Fibroblast of skin of scalp (primary cell): ENCODE data around the gene EAF2.
A peak's percentile ranks its signal among the peaks of the same experiment; 100 is the strongest.

ENCODE experiments used
- DNase-seq: peaks from one replicate; pipeline ENCODE4 v3.0.0-alpha.2; 2013

EAF2 gene

GRCh38 chr3:121863801-121864200 is 28.8 kb downstream of the EAF2 start:
- no peak for DNase-seq

DNA sequence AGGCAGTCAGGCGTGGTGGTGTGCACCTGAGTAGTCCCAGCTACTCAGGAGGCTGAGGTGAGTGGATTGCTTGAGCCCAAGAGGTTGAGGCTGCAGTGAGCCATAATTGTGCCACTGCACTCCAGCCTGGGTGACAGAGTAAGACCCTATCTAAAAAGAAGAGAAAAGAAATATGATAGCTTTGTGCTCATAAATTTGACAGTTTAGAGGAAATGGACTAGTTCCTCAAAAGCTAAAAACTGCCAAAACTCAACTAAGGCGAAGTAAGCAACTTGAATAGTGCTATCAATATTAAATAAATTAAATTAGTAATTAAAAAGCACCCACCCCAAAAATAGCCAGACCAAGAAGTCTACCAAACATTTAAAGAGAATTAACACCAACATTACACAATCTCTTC is 34.7 kb downstream of the EAF2 start:
- no peak for DNase-seq

DNA sequence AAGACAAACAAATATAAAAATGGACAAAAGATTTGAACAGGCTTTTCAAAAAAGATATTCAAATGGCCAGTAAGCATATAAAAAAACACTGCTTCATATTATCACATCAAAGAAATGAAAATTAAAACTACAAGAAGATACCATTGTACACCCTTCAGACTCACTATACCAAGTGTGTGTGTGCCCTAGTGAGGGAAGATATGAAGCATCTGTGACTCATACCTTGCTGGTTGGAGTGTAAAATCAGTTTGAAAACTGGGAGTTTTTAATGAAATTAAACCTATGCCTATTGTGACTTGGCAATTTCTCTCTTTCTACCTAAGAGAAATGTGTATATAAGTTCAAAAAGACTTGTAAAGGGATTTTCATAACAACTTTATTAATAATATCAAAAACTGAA is 35.7 kb downstream of the EAF2 start:
- no peak for DNase-seq

GRCh38 chr3:121871430-121871829 is 36.4 kb downstream of the EAF2 start:
- DNase-seq = no peak

GRCh38 chr3:121878411-121878810 is 43.4 kb downstream of the EAF2 start:
- DNase-seq = no peak

GRCh38 chr3:121883507-121883906 is 48.5 kb downstream of the EAF2 start:
- peak; percentile 4 for DNase-seq

GRCh38 chr3:121885386-121885785 is 50.4 kb downstream of the EAF2 start:
- no peak for DNase-seq

GRCh38 chr3:121894301-121894990 is 59.4 kb downstream of the EAF2 start, which contains the start of gene SLC15A2:
Gene SLC15A2, plus strand, starts transcription at chr3:121894401. Its CDS starts 76 bp downstream, at chr3:121894477.
- no peak for DNase-seq

DNA sequence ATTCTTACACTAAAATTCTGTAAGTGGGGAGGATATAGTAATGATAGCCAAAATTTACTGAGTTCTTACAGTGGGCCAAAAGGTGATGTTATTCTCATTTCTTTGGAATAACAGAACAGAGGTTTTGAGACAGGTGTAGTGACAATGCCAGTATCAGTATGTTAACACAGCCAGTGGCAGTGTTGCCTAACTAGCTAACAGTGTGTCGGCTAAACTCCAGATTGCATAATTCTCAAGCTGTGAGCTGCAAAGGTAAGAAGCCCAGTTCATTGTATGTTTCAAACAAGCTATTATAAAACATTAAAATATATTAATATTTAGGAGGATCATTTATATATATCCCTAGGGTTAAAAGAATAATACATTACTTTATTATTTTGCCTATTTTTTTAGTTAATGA is 60.1 kb downstream of the EAF2 start:
- no peak for DNase-seq

DNA sequence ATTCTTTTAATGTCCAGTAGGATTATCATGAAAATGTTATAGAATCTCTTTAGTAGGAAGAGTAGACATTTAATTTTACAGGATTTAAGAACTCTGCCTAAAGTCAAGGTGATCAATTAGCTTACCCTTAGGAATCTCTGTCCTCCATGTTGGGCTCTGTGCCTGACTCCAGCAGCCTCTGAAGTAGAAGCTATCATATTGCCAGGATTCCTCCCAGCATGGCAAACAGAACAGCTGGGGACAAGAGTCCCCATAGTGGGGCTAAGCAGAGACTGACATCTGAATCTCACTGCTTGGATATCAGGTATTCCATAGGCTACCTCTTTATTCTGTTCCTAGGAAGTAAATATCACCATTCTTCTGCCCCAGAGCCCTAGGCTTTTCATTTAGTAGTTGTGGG is 60.7 kb downstream of the EAF2 start:
- no peak for DNase-seq

DNA sequence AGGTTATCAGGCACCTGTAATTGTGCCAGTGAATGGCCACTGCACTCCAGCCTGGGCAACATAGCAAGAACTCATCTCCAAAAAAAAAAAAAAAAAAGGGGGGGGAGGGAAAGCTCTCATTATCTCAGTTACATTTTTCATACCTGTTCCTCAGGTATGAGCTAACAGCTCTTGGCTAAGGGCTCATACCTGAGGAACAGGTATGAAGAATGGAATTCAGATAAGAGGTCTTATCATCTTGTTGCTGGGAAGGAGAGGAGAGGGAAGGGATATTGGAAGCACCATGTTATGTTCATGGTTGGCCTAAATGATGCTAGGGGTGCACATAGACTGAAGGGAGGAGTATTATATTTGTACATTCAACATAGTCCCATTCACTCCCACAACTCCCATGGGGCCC is 61.8 kb downstream of the EAF2 start:
- no peak for DNase-seq

DNA sequence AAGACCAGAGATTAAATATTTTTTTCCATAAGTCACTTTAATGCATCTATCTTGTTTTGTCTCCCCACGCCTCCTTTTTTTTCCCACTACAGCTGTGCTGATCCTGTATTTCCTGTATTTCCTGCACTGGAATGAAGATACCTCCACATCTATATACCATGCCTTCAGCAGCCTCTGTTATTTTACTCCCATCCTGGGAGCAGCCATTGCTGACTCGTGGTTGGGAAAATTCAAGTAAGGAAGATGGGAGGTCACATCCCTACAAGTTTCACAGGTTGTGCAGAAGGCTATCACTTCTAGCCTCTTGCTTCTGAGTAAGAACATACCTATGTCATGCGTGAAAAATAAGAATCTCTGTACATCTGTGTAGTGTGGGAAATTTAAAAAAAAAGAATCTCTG is 62.3 kb downstream of the EAF2 start:
- no peak for DNase-seq

- no peak for DNase-seq
These were observed 78.4 kb downstream of the EAF2 start for GRCh38 chr3:121913305-121913990.

- DNase-seq = peak; percentile 4
These were observed 79.3 kb downstream of the EAF2 start for GRCh38 chr3:121914081-121914998.

- DNase-seq = no peak
These were observed 81.2 kb downstream of the EAF2 start for GRCh38 chr3:121916189-121916588.

- DNase-seq = no peak
These were observed 83.9 kb downstream of the EAF2 start for GRCh38 chr3:121918779-121919483.

GRCh38 chr3:121924734-121925133 is 89.7 kb downstream of the EAF2 start:
- DNase-seq = no peak

DNA sequence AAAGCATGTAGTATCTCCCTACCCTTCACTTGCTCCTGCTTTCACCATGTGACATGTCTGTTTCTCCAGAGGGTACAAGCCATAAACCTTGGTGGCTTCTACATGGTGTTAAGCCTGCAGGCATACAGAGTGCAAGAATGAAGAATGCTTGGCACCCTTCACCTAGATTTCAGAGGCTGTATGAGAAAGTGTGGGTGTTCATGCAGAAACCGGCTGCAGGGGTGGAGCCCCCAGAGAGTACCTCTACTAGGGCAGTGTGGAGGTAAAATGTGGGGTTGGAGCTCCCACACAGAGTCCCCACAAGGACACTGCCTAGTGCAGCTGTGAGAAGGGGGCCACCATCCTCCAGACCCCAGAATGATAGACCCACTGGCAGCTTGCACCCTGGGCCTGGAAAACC is 91.4 kb downstream of the EAF2 start:
- no peak for DNase-seq
